GM19467 (cell line): Measurements from ENCODE around the gene IL2RA.

Experiments
- ATAC-seq: cut with Tn5 transposase; IDR thresholded peaks from one replicate; pipeline ENCODE4 v1.9.1; 2021; ENCODE audit warnings: mild to moderate bottlenecking, moderate library complexity; ENCODE audit not compliant: unreplicated experiment

IL2RA gene

GRCh38 chr10:6061056-6061455 is 1.1 kb downstream of the IL2RA start:
- no peak for ATAC-seq

GRCh38 chr10:6059506-6059905 is 2.7 kb downstream of the IL2RA start:
- ATAC-seq, result no peak

- ATAC-seq, result no peak
Measured at GRCh38 chr10:6058682-6059475, 3.3 kb downstream of the IL2RA start.

GRCh38 chr10:6056411-6057135 is 5.6 kb downstream of the IL2RA start:
- no peak for ATAC-seq

- no peak for ATAC-seq
Measured at GRCh38 chr10:6055929-6056328, 6.2 kb downstream of the IL2RA start.

- no peak for ATAC-seq
Measured at GRCh38 chr10:6054884-6055283, 7.3 kb downstream of the IL2RA start.

GRCh38 chr10:6053816-6054631 is 8.1 kb downstream of the IL2RA start:
- ATAC-seq, result no peak

GRCh38 chr10:6053303-6053702 is 8.9 kb downstream of the IL2RA start:
- no peak for ATAC-seq

- ATAC-seq, result no peak
Measured at GRCh38 chr10:6052247-6053221, 9.6 kb downstream of the IL2RA start.

- peak; percentile 66 for ATAC-seq
Measured at GRCh38 chr10:6050801-6051445, 11.2 kb downstream of the IL2RA start.

- ATAC-seq, result no peak
Measured at GRCh38 chr10:6049031-6049400, 13.2 kb downstream of the IL2RA start.

GRCh38 chr10:6048281-6049030 is 13.7 kb downstream of the IL2RA start:
- ATAC-seq, result no peak

GRCh38 chr10:6047847-6048246 is 14.3 kb downstream of the IL2RA start:
- ATAC-seq, result no peak

- ATAC-seq, result no peak
Measured at GRCh38 chr10:6046773-6047611, 15.2 kb downstream of the IL2RA start.

- no peak for ATAC-seq
Measured at GRCh38 chr10:6045878-6046772, 16.0 kb downstream of the IL2RA start.

- ATAC-seq, result no peak
Measured at GRCh38 chr10:6045314-6045848, 16.8 kb downstream of the IL2RA start.

GRCh38 chr10:6044751-6045313 is 17.3 kb downstream of the IL2RA start:
- ATAC-seq, result no peak
